ENCODE measurements around the gene NRP1. TPM values are rescaled to one million over a fixed set of nuclear protein-coding genes. Genes with fewer than 3 reads are reported as not detected.

NRP1 gene
- total RNA-seq, 4 donors from 2014 or later: 17.7 to 47.0 (median 21.0) TPM

- no peak for DNase-seq
- H3K27me3 ChIP-seq: no peaks in the 10 kb centered on the region
- H3K4me1 ChIP-seq: no peaks in the 10 kb centered on the region
- no peaks in the 10 kb centered on the region for H3K9me3 ChIP-seq
- H3K27ac ChIP-seq: no peak overlapping the region
- TF ChIP-seq POLR2A (IDR thresholded peaks at IDR 0.05): no peak
- TF ChIP-seq CTCF (IDR thresholded peaks at IDR 0.05): no peak
- no peak overlapping the region for H3K4me3 ChIP-seq
- H3K36me3 ChIP-seq: no peaks in the 10 kb centered on the region
Measured at GRCh38 chr10:33289776-33290175, 44.7 kb downstream of the NRP1 start.

GRCh38 chr10:33288127-33288526 is 46.3 kb downstream of the NRP1 start:
- Histone ChIP-seq H3K36me3 (no peaks in the 10 kb centered on the region), H3K9me3 (no peaks in the 10 kb centered on the region), H3K27me3 (no peaks in the 10 kb centered on the region), H3K4me3 (no peak overlapping the region), H3K27ac (no peak overlapping the region), H3K4me1 (no peaks in the 10 kb centered on the region)
- TF ChIP-seq CTCF (IDR thresholded peaks at IDR 0.05) (no peak), POLR2A (IDR thresholded peaks at IDR 0.05) (no peak)
- DNase-seq: no peak

- DNase-seq: no peak
- no peaks in the 10 kb centered on the region for H3K27me3 ChIP-seq
- H3K4me3 ChIP-seq: no peak overlapping the region
- no peaks in the 10 kb centered on the region for H3K36me3 ChIP-seq
- no peak for TF ChIP-seq CTCF (IDR thresholded peaks at IDR 0.05)
- no peak for TF ChIP-seq POLR2A (IDR thresholded peaks at IDR 0.05)
- no peaks in the 10 kb centered on the region for H3K4me1 ChIP-seq
- no peaks in the 10 kb centered on the region for H3K9me3 ChIP-seq
- H3K27ac ChIP-seq: no peak overlapping the region
Measured at GRCh38 chr10:33287112-33287511, 47.4 kb downstream of the NRP1 start.

- no peak overlapping the region for H3K4me3 ChIP-seq
- H3K4me1 ChIP-seq: no peaks in the 10 kb centered on the region
- H3K27me3 ChIP-seq: no peaks in the 10 kb centered on the region
- no peak for DNase-seq
- H3K27ac ChIP-seq: no peak overlapping the region
- TF ChIP-seq POLR2A (IDR thresholded peaks at IDR 0.05) (no peak), CTCF (IDR thresholded peaks at IDR 0.05) (no peak)
- H3K36me3 ChIP-seq: no peaks in the 10 kb centered on the region
- H3K9me3 ChIP-seq: no peaks in the 10 kb centered on the region
Measured at GRCh38 chr10:33286157-33286934, 48.1 kb downstream of the NRP1 start.

- no peaks in the 10 kb centered on the region for H3K36me3 ChIP-seq
- no peaks in the 10 kb centered on the region for H3K9me3 ChIP-seq
- no peaks in the 10 kb centered on the region for H3K27me3 ChIP-seq
- no peaks in the 10 kb centered on the region for H3K4me1 ChIP-seq
- H3K4me3 ChIP-seq: no peak overlapping the region
- TF ChIP-seq CTCF (IDR thresholded peaks at IDR 0.05) (no peak), POLR2A (IDR thresholded peaks at IDR 0.05) (no peak)
- no peak overlapping the region for H3K27ac ChIP-seq
- no peak for DNase-seq
Measured at GRCh38 chr10:33284945-33285344, 49.5 kb downstream of the NRP1 start.

All from Peyer's patch (tissue), 4 donors.